A549 (cell line): ENCODE measurements around the gene AFAP1L2.

ENCODE experiments used
- CBX8 ChIP-seq: fragments of 200-600 bp; sonication (generic); IDR thresholded peaks from 2 replicates; pipeline ENCODE4 v1.6.1; 2016
- CEBPB ChIP-seq, 2 experiments: fragments of >200 bp in 1 of 2; sonication (Bioruptor Twin) in 1 of 2; formaldehyde crosslinking in 1 of 2; IDR thresholded peaks; 2 replicates each; pipeline ENCODE4 v1.6.1; 2012 to 2016
- CTCF ChIP-seq: fragments of >200 bp; sonication (Bioruptor Twin); formaldehyde crosslinking; IDR thresholded peaks from 3 replicates; pipeline ENCODE4 v1.5.1; 2016
- EP300 ChIP-seq, 2 experiments: fragments of >200 bp; sonication (Bioruptor Twin); formaldehyde crosslinking; IDR thresholded peaks; 2 replicates in 1 of 2; 3 replicates in 1 of 2; pipeline ENCODE4 v1.6.1; 2016 to 2017
- FOSB ChIP-seq: fragments of 250-450 bp; sonication (Bioruptor Pico); IDR thresholded peaks from 2 replicates; pipeline ENCODE4 v1.5.0; 2020; ENCODE audit warnings: mild to moderate bottlenecking, moderate library complexity
- HMGXB4 ChIP-seq: fragments of 250-450 bp; sonication (Bioruptor Pico); IDR thresholded peaks from 2 replicates; pipeline ENCODE4 v1.5.0; 2021; ENCODE audit warnings: mild to moderate bottlenecking, moderate library complexity, borderline replicate concordance
- MAX ChIP-seq: IDR thresholded peaks from 2 replicates; pipeline ENCODE4 v1.6.1; 2012
- RCOR1 ChIP-seq: fragments of 150-350 bp; IDR thresholded peaks from 2 replicates; pipeline ENCODE4 v1.6.1; 2014; ENCODE audit warnings: antibody characterized with exemption, low read length, low read depth
- ZC3H11A ChIP-seq: fragments of 450-650 bp; IDR thresholded peaks from 2 replicates; pipeline ENCODE4 v1.6.1; 2014; ENCODE audit warnings: antibody characterized with exemption, mild to moderate bottlenecking

GRCh38 chr10:114429581-114430335 lies 25.5 kb upstream of the AFAP1L2 start:
- no peak for TF ChIP-seq CBX8
- TF ChIP-seq CTCF: no peak
- TF ChIP-seq FOSB (CRISPR knock-in tag): no peak
- TF ChIP-seq EP300 (IDR thresholded peaks at IDR 0.05): no peak
- no peak for TF ChIP-seq ZC3H11A
- no peak for TF ChIP-seq HMGXB4 (CRISPR knock-in tag)
- TF ChIP-seq MAX: no peak
- TF ChIP-seq RCOR1: no peak
- no peak for TF ChIP-seq CEBPB (IDR thresholded peaks at IDR 0.05)
